HG03342 (cell line): ENCODE data around the gene FAM50B.

Experiments used
- ATAC-seq: cut with Tn5 transposase; IDR thresholded peaks from one replicate; pipeline ENCODE4 v1.9.1; 2021; ENCODE audit warnings: mild to moderate bottlenecking, moderate library complexity; ENCODE audit not compliant: unreplicated experiment

FAM50B gene

GRCh38 chr6:3870528-3870925 is 21.4 kb downstream of the FAM50B start:
- ATAC-seq = no peak

GRCh38 chr6:3871515-3871914 is 22.3 kb downstream of the FAM50B start:
- ATAC-seq = no peak

GRCh38 chr6:3871939-3872338 is 22.8 kb downstream of the FAM50B start:
- ATAC-seq = no peak

- no peak for ATAC-seq
These were observed 23.2 kb downstream of the FAM50B start for GRCh38 chr6:3872370-3872854.

- ATAC-seq = no peak
These were observed 23.9 kb downstream of the FAM50B start for GRCh38 chr6:3873051-3873450.

- ATAC-seq = no peak
These were observed 24.9 kb downstream of the FAM50B start for GRCh38 chr6:3874069-3874468.

- ATAC-seq = no peak
These were observed 26.3 kb downstream of the FAM50B start for GRCh38 chr6:3875486-3875885.

- no peak for ATAC-seq
These were observed 26.9 kb downstream of the FAM50B start for GRCh38 chr6:3876101-3876500.

GRCh38 chr6:3876866-3877265 is 27.7 kb downstream of the FAM50B start:
- ATAC-seq = no peak

GRCh38 chr6:3878048-3878666 is 29.0 kb downstream of the FAM50B start:
- no peak for ATAC-seq

GRCh38 chr6:3879194-3879952 is 30.2 kb downstream of the FAM50B start:
- ATAC-seq = no peak

GRCh38 chr6:3881711-3882421 is 32.7 kb downstream of the FAM50B start:
- ATAC-seq = no peak

GRCh38 chr6:3882431-3882830 is 33.3 kb downstream of the FAM50B start:
- ATAC-seq = no peak

GRCh38 chr6:3882866-3883265 is 33.7 kb downstream of the FAM50B start:
- no peak for ATAC-seq

GRCh38 chr6:3884007-3884745 is 35.0 kb downstream of the FAM50B start:
- ATAC-seq = no peak

GRCh38 chr6:3885262-3886036 is 36.3 kb downstream of the FAM50B start:
- ATAC-seq = no peak

- ATAC-seq = no peak
These were observed 38.1 kb downstream of the FAM50B start for GRCh38 chr6:3887150-3887700.

GRCh38 chr6:3888153-3888957 is 39.2 kb downstream of the FAM50B start:
- ATAC-seq = no peak

- no peak for ATAC-seq
These were observed 40.9 kb downstream of the FAM50B start for GRCh38 chr6:3890047-3890446.
